MM.1S (cell line): ENCODE data around the gene JSRP1.

Experiments used
- DNase-seq: peaks from one replicate; pipeline ENCODE4 v3.0.0-alpha.2; 2015
- H2AFZ ChIP-seq: fragments of 300-600 bp; sonication (generic); 2 replicates; pipeline ENCODE4 v1.6.0; 2016; ENCODE audit warnings: antibody characterized with exemption, low read length
- H3F3A ChIP-seq: fragments of 300-600 bp; sonication (generic); 2 replicates; pipeline ENCODE4 v1.6.1; 2016; ENCODE audit warnings: mild to moderate bottlenecking, antibody characterized with exemption, low read length, moderate library complexity, mixed read lengths; ENCODE audit not compliant: insufficient read depth
- H3K27ac ChIP-seq: fragments of 300-600 bp; sonication (generic); 2 replicates; pipeline ENCODE4 v1.5.1; 2016; ENCODE audit warnings: mild to moderate bottlenecking, low read length
- H3K27me3 ChIP-seq: fragments of 300-600 bp; sonication (generic); replicated peaks from 2 replicates; pipeline ENCODE4 v1.6.0; 2016; ENCODE audit warnings: low read length; ENCODE audit not compliant: insufficient read depth
- H3K36me3 ChIP-seq: fragments of 300-600 bp; sonication (generic); replicated peaks from 2 replicates; pipeline ENCODE4 v1.6.1; 2016; ENCODE audit warnings: mild to moderate bottlenecking, low read length, mixed read lengths; ENCODE audit not compliant: insufficient read depth
- H3K4me1 ChIP-seq: fragments of 300-600 bp; sonication (generic); 2 replicates; pipeline ENCODE4 v1.6.1; 2016; ENCODE audit warnings: low read length, mixed read lengths
- H3K4me2 ChIP-seq: fragments of 300-600 bp; sonication (generic); 2 replicates; pipeline ENCODE4 v1.6.0; 2016; ENCODE audit warnings: low read depth, low read length
- H3K4me3 ChIP-seq: fragments of 300-600 bp; sonication (generic); 2 replicates; pipeline ENCODE4 v1.5.1; 2016; ENCODE audit warnings: low read length, mixed read lengths
- H3K79me2 ChIP-seq: fragments of 300-600 bp; sonication (generic); 2 replicates; pipeline ENCODE4 v1.6.1; 2016; ENCODE audit warnings: mixed run types, low read length, mixed read lengths
- H3K9ac ChIP-seq: fragments of 300-600 bp; sonication (generic); 2 replicates; pipeline ENCODE4 v1.6.1; 2016; ENCODE audit warnings: low read length, mixed read lengths
- H3K9me2 ChIP-seq: fragments of 300-600 bp; sonication (generic); replicated peaks from 2 replicates; pipeline ENCODE4 v1.6.1; 2016; ENCODE audit warnings: mild to moderate bottlenecking, low read length, mixed read lengths; ENCODE audit not compliant: insufficient read depth
- H3K9me3 ChIP-seq: fragments of 300-600 bp; sonication (generic); replicated peaks from 2 replicates; pipeline ENCODE4 v1.6.1; 2016; ENCODE audit warnings: mild to moderate bottlenecking, low read length, mixed read lengths; ENCODE audit not compliant: insufficient read depth
- H4K20me1 ChIP-seq: fragments of 300-600 bp; sonication (generic); 2 replicates; pipeline ENCODE4 v1.6.1; 2016; ENCODE audit warnings: mild to moderate bottlenecking, low read length, moderate library complexity, mixed read lengths; ENCODE audit not compliant: insufficient read depth
- EZH2 ChIP-seq: fragments of 300-600 bp; sonication (generic); optimal IDR thresholded peaks from 2 replicates; pipeline ENCODE3; 2017; ENCODE audit warnings: low read depth, mild to moderate bottlenecking, antibody characterized with exemption, low read length, mixed read lengths
- EZH2phosphoT487 ChIP-seq: fragments of 300-600 bp; sonication (generic); IDR thresholded peaks from 2 replicates; pipeline ENCODE4 v1.6.1; 2018; ENCODE audit warnings: antibody characterized with exemption, low read length
- TF ChIP-seq, protein P1 (sequence below): fragments of 300-600 bp; sonication (generic); IDR thresholded peaks from 2 replicates; pipeline ENCODE4 v1.5.1; 2016; ENCODE audit warnings: antibody characterized with exemption, low read length, mixed read lengths

The JSRP1 gene

DNA sequence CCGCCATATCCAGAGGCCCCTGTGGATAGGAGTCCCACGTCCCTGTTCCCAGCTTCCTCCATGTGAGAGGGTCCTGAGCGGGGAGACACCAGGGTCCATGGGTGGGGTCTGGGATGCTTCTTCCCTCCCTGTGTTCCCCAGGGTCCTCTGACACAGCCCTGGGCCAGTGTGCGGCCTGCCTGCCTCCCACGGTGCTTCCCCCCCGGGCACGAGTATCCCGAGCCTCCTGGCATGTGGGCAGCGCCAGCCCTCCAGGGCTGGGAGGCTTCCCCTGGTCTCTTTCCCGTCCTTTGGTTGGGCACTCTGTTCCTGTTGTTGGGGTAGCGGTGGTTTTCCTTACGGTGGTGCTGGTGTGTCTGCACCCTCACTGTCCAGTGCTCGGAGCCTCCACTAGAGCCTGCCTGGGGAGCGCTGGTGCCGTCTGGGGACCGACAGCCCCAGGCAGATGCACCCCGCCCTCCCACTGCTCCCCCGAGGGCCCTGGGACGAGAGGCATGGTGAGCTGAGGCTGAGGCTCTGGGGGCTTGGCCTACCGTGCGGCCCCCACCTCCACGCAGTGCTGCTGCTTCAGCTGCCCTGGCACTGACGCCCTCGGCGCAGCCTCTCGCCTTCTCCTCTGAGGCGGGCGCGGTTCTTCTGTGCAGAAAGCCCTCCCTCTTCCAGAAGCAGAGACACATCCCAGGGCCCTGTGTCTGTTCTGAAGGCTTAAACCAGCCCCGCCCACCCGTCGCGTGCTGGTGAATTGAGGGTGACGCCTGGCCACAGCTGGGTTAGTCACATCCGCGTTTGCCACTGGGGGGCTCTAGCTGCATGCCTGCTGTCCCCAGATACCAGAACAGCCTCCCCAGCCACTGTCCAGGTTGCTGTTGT lies 48.0 kb downstream of the JSRP1 start:
- no peaks in the 10 kb centered on the region for H3K4me1 ChIP-seq
- no peak overlapping the region for H2AFZ ChIP-seq
- H3K9me2 ChIP-seq = no peaks in the 10 kb centered on the region
- peaks cover 53% of the 10 kb centered on the region for H3K79me2 ChIP-seq
- H3K4me3 ChIP-seq = no peak overlapping the region
- no peak for DNase-seq
- peaks cover 11% of the 10 kb centered on the region; the same call in 1 of the 2 replicates for H3K36me3 ChIP-seq
- H3K27ac ChIP-seq = no peak overlapping the region
- TF ChIP-seq EZH2phosphoT487 = no peak
- TF ChIP-seq, protein P1, sequence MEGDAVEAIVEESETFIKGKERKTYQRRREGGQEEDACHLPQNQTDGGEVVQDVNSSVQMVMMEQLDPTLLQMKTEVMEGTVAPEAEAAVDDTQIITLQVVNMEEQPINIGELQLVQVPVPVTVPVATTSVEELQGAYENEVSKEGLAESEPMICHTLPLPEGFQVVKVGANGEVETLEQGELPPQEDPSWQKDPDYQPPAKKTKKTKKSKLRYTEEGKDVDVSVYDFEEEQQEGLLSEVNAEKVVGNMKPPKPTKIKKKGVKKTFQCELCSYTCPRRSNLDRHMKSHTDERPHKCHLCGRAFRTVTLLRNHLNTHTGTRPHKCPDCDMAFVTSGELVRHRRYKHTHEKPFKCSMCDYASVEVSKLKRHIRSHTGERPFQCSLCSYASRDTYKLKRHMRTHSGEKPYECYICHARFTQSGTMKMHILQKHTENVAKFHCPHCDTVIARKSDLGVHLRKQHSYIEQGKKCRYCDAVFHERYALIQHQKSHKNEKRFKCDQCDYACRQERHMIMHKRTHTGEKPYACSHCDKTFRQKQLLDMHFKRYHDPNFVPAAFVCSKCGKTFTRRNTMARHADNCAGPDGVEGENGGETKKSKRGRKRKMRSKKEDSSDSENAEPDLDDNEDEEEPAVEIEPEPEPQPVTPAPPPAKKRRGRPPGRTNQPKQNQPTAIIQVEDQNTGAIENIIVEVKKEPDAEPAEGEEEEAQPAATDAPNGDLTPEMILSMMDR = no peak
- TF ChIP-seq EZH2 = no peak
- H4K20me1 ChIP-seq = no peaks in the 10 kb centered on the region
- H3K9ac ChIP-seq = no peak overlapping the region
- no peaks in the 10 kb centered on the region for H3K27me3 ChIP-seq
- H3K4me2 ChIP-seq = no peak overlapping the region
- H3F3A ChIP-seq = no peaks in the 10 kb centered on the region
- H3K9me3 ChIP-seq = no peaks in the 10 kb centered on the region

DNA sequence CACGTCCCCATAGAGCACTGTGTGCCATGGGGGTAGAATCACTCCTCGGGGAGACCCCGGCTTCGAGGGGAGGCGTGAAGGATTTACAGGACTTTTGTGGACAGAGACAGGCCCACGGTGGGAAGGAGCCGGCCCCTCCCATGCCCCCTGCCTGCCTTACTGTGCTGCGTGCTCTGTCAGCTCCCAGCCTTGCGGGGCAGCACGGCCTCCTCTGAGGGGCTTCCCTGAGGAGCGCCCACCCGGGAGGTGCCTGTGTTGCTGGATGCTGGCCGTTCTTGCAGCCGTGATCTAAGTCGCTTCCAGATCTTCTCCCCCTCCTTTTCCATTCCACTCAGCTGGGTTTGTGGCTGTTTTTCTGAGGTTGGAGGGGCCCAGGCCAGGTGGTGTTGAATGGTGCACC lies 49.2 kb downstream of the JSRP1 start:
- TF ChIP-seq, protein P1 = no peak
- no peak for TF ChIP-seq EZH2phosphoT487
- TF ChIP-seq EZH2 = no peak
- Histone ChIP-seq H3K4me3 (no peak overlapping the region), H3K36me3 (peaks cover 11% of the 10 kb centered on the region; the same call in 1 of the 2 replicates), H3F3A (no peaks in the 10 kb centered on the region), H4K20me1 (no peaks in the 10 kb centered on the region), H3K9ac (no peak overlapping the region), H3K4me1 (no peaks in the 10 kb centered on the region), H3K9me2 (no peaks in the 10 kb centered on the region), H3K9me3 (no peaks in the 10 kb centered on the region), H3K27ac (no peak overlapping the region), H3K79me2 (peaks cover 59% of the 10 kb centered on the region), H3K4me2 (no peak overlapping the region), H2AFZ (no peak overlapping the region), H3K27me3 (no peaks in the 10 kb centered on the region)
- no peak for DNase-seq

DNA sequence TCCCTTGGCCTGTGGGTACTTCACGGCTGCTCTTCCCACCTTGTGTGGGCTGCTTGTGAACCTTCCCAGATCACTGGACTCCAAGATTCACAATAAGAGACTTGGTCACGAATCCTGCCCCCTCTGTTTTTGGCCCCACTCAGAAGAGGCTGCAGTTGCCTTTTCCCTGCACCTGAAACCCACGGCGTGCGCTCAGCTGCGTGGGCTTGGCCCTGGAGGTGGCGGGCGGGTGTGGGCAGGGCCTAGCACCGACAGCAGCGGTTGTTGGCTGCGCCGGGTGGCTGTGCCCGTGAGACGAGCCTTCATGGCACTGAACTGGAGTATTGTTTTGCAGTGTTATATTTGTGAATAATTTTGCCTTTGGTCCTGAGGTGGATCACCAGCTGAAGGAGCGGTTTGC lies 53.9 kb downstream of the JSRP1 start:
- no peaks in the 10 kb centered on the region for H3K4me1 ChIP-seq
- H3K79me2 ChIP-seq = peaks cover 78% of the 10 kb centered on the region
- no peak for DNase-seq
- no peak overlapping the region for H3K27ac ChIP-seq
- H3K9me3 ChIP-seq = no peaks in the 10 kb centered on the region
- no peak overlapping the region for H3K4me3 ChIP-seq
- no peak overlapping the region for H3K9ac ChIP-seq
- no peak overlapping the region for H3K4me2 ChIP-seq
- no peak overlapping the region for H2AFZ ChIP-seq
- no peaks in the 10 kb centered on the region for H3K9me2 ChIP-seq
- TF ChIP-seq, protein P1 = no peak
- no peak for TF ChIP-seq EZH2
- no peak for TF ChIP-seq EZH2phosphoT487
- peaks cover 4% of the 10 kb centered on the region; the same call in 1 of the 2 replicates for H3K36me3 ChIP-seq
- no peaks in the 10 kb centered on the region for H3K27me3 ChIP-seq
- H4K20me1 ChIP-seq = peaks cover 20% of the 10 kb centered on the region
- H3F3A ChIP-seq = no peaks in the 10 kb centered on the region
